Measurements from ENCODE around the gene WDR27. TPM values are rescaled to one million over a fixed set of nuclear protein-coding genes. Genes with fewer than 3 reads are reported as not detected.

WDR27 gene
- total RNA-seq, 1 donor from 2014 or later = 41.5 TPM

GRCh38 chr6:169487579-169488436 lies 214.0 kb downstream of the WDR27 start:
- Histone ChIP-seq H3K27me3 (no peaks in the 10 kb centered on the region), H3K4me3 (no peak overlapping the region), H3K4me1 (peaks cover 17% of the 10 kb centered on the region), H3K36me3 (no peaks in the 10 kb centered on the region), H3K27ac (no peak overlapping the region), H3K9me3 (no peaks in the 10 kb centered on the region)
- no peak for DNase-seq (ENCODE audit: extremely low spot score in 2 of 2)
- TF ChIP-seq POLR2A (IDR thresholded peaks at IDR 0.05) (no peak), CTCF (IDR thresholded peaks at IDR 0.05) (no peak), POLR2AphosphoS5 (IDR thresholded peaks at IDR 0.05; ENCODE audit: insufficient read depth in 1 of 2, low read depth in 1 of 2) (no peak)
- intact Hi-C loops (cut with DNase I) = no loop called here

DNA sequence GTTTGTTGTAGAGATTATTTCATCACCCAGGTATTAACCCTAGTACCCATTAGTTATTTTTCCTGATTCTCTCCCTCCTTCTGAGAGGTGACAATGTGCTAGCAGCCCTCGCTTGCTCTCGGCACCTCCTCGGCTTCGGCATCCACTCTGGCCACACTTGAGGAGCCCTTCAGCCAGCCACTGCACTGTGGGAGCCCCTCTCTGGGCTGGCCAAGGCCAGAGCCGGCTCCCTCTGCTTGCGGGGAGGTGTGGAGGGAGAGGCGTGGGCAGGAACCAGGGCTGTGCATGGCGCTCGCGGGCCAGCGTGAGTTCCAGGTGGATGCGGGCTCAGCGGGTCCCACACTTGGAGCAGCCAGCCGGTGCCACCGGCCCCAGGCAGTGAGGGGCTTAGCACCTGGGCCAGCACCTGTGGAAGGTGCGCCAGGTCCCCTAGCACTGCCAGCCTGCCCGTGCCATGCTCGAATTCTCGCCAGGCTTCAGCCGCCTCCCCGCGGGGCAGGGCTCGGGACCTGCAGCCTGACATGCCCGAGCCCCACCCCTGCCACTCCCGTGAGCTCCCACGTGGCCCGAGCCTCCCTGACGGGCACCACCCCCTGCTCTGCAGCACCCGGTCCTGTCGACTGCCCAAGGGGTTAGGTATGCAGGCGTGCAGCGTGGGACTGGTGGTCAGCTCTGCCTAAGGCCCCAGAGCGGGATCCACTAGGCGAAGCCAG lies 221.9 kb downstream of the WDR27 start:
- Histone ChIP-seq H3K36me3 (no peaks in the 10 kb centered on the region), H3K4me3 (no peak overlapping the region), H3K27me3 (no peaks in the 10 kb centered on the region), H3K9me3 (no peaks in the 10 kb centered on the region), H3K4me1 (no peaks in the 10 kb centered on the region), H3K27ac (no peak overlapping the region)
- no peak for DNase-seq (ENCODE audit: extremely low spot score in 2 of 2)
- TF ChIP-seq POLR2AphosphoS5 (IDR thresholded peaks at IDR 0.05; ENCODE audit: insufficient read depth in 1 of 2, low read depth in 1 of 2) (no peak), POLR2A (IDR thresholded peaks at IDR 0.05) (no peak), CTCF (IDR thresholded peaks at IDR 0.05) (no peak)
- intact Hi-C loops (cut with DNase I) = no loop called here

GRCh38 chr6:169474362-169474761 lies 227.5 kb downstream of the WDR27 start:
- no peaks in the 10 kb centered on the region for H3K27me3 ChIP-seq
- H3K9me3 ChIP-seq = no peaks in the 10 kb centered on the region
- TF ChIP-seq POLR2A (IDR thresholded peaks at IDR 0.05) (no peak), POLR2AphosphoS5 (IDR thresholded peaks at IDR 0.05; ENCODE audit: insufficient read depth in 1 of 2, low read depth in 1 of 2) (no peak), CTCF (IDR thresholded peaks at IDR 0.05) (no peak)
- no peaks in the 10 kb centered on the region for H3K36me3 ChIP-seq
- no peak overlapping the region for H3K27ac ChIP-seq
- H3K4me1 ChIP-seq = no peaks in the 10 kb centered on the region
- no peak for DNase-seq (ENCODE audit: extremely low spot score in 2 of 2)
- intact Hi-C loops (cut with DNase I) = no loop called here
- H3K4me3 ChIP-seq = no peak overlapping the region

GRCh38 chr6:169473663-169474062 lies 228.2 kb downstream of the WDR27 start:
- Histone ChIP-seq H3K36me3 (no peaks in the 10 kb centered on the region), H3K4me3 (no peak overlapping the region), H3K27me3 (no peaks in the 10 kb centered on the region), H3K9me3 (no peaks in the 10 kb centered on the region), H3K27ac (peak overlapping the region; percentile 1), H3K4me1 (no peaks in the 10 kb centered on the region)
- intact Hi-C loops (cut with DNase I) = no loop called here
- no peak for TF ChIP-seq CTCF (IDR thresholded peaks at IDR 0.05)
- no peak for TF ChIP-seq POLR2A (IDR thresholded peaks at IDR 0.05)
- TF ChIP-seq POLR2AphosphoS5 (IDR thresholded peaks at IDR 0.05; ENCODE audit: insufficient read depth in 1 of 2, low read depth in 1 of 2) = no peak
- no peak for DNase-seq (ENCODE audit: extremely low spot score in 2 of 2)
